Stimulated activated memory B cell treated with anti-CD40 and anti-IgM and Interleukin-4, amounts not matched to agents 10 μg/mL and 1 μg/mL and 100 μg/mL, for 72 hours (primary cell): ENCODE data around the gene CMSS1.

Source experiments
- ATAC-seq: fragments of 150-1000 bp; cut with Tn5 transposase; 2 replicates; pipeline ENCODE4 v1.10.0; 2021
- H3K27ac Mint-ChIP-seq: one replicate; pipeline ENCODE4 v1.8.0; 2022; ENCODE audit warnings: mild to moderate bottlenecking, mixed read lengths
- H3K27me3 Mint-ChIP-seq: one replicate; pipeline ENCODE4 v1.8.0; 2022; ENCODE audit warnings: mixed read lengths
- H3K36me3 Mint-ChIP-seq: one replicate; pipeline ENCODE4 v1.8.0; 2022; ENCODE audit warnings: mixed read lengths
- H3K4me1 Mint-ChIP-seq: one replicate; pipeline ENCODE4 v1.8.0; 2022; ENCODE audit warnings: mixed read lengths
- H3K4me3 Mint-ChIP-seq: one replicate; pipeline ENCODE4 v1.8.0; 2022; ENCODE audit warnings: mild to moderate bottlenecking, moderate library complexity, mixed read lengths
- H3K9me3 Mint-ChIP-seq: one replicate; pipeline ENCODE4 v1.8.0; 2022; ENCODE audit warnings: mixed read lengths

The CMSS1 gene

DNA sequence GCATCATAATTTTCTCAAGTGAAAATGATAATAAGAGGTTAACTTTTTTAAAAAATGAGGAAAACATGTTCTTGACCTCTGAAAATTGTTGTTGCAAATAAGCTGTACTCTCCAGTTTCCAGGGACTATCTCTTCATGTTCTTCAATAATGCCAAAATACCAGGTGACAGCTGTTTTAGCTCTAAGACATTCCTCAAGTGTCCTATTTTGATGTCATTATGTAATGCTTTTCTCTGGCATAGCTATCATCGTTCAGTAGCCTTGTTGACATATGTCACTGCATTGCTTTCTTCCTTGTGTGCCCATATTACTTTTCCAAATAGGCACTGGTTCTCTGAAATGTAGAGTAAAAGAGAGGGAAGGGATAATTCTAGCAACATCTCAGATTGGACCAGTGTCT lies 302.4 kb downstream of the CMSS1 start:
- Mint-ChIP-seq H3K9me3 (peaks cover 2% of the 10 kb centered on the region), H3K27me3 (no peaks in the 10 kb centered on the region), H3K36me3 (peaks cover 14% of the 10 kb centered on the region), H3K27ac (no peak overlapping the region), H3K4me3 (no peak overlapping the region), H3K4me1 (no peaks in the 10 kb centered on the region)
- ATAC-seq = no peak

DNA sequence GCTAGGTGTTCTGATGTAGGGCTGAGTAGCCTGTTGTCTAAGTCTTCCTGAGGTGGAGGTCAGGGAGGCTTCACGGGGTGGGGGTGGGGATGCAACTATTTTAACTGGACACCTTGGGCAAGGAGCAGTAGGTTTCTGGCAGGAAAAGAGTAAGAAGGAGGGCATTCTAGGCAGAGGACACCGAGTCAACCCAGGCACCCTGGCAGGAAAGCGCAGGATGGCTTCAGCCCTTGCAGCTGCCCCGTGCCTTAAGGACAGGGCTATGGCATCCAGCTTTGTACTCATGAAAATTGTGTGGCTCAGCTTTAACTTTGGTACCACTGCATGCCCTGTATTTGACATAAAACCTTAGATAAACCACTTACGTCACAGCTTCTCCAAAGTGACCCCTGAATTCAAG lies 303.0 kb downstream of the CMSS1 start:
- Mint-ChIP-seq H3K36me3 (peaks cover 17% of the 10 kb centered on the region), H3K27ac (no peak overlapping the region), H3K4me1 (no peaks in the 10 kb centered on the region), H3K4me3 (no peak overlapping the region), H3K27me3 (no peaks in the 10 kb centered on the region), H3K9me3 (peaks cover 2% of the 10 kb centered on the region)
- no peak for ATAC-seq

GRCh38 chr3:100122321-100122720 lies 304.7 kb downstream of the CMSS1 start:
- Mint-ChIP-seq H3K9me3 (peaks cover 2% of the 10 kb centered on the region), H3K4me3 (no peak overlapping the region), H3K4me1 (no peaks in the 10 kb centered on the region), H3K27ac (no peak overlapping the region), H3K36me3 (peaks cover 17% of the 10 kb centered on the region), H3K27me3 (no peaks in the 10 kb centered on the region)
- no peak for ATAC-seq

DNA sequence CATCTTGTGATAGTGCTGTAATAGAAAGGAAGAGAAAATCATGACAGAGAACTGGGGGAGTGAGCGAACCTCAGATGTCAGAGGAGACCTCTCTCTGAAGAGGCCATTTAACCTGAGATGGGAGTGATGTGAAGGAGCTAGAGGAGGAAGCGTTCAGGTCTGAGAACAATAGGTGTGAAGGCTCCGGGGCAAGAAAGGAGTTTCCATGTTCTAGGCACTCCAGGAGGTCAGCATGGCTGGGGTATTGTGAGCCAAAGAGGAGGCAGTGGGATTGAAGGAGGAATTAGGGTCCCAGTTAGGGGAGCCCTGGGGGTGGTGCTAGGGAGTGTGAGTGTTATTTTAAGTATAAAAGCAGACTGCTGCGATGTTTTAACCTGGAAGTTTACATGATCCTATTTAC lies 305.4 kb downstream of the CMSS1 start:
- Mint-ChIP-seq H3K27ac (no peak overlapping the region), H3K4me3 (no peak overlapping the region), H3K9me3 (peaks cover 2% of the 10 kb centered on the region), H3K4me1 (no peaks in the 10 kb centered on the region), H3K27me3 (no peaks in the 10 kb centered on the region), H3K36me3 (peaks cover 17% of the 10 kb centered on the region)
- no peak for ATAC-seq

GRCh38 chr3:100124201-100124761 lies 306.6 kb downstream of the CMSS1 start:
- ATAC-seq = peak; percentile 61
- Mint-ChIP-seq H3K4me1 (no peaks in the 10 kb centered on the region), H3K9me3 (peaks cover 2% of the 10 kb centered on the region), H3K27ac (no peak overlapping the region), H3K36me3 (peaks cover 15% of the 10 kb centered on the region), H3K27me3 (no peaks in the 10 kb centered on the region), H3K4me3 (no peak overlapping the region)

DNA sequence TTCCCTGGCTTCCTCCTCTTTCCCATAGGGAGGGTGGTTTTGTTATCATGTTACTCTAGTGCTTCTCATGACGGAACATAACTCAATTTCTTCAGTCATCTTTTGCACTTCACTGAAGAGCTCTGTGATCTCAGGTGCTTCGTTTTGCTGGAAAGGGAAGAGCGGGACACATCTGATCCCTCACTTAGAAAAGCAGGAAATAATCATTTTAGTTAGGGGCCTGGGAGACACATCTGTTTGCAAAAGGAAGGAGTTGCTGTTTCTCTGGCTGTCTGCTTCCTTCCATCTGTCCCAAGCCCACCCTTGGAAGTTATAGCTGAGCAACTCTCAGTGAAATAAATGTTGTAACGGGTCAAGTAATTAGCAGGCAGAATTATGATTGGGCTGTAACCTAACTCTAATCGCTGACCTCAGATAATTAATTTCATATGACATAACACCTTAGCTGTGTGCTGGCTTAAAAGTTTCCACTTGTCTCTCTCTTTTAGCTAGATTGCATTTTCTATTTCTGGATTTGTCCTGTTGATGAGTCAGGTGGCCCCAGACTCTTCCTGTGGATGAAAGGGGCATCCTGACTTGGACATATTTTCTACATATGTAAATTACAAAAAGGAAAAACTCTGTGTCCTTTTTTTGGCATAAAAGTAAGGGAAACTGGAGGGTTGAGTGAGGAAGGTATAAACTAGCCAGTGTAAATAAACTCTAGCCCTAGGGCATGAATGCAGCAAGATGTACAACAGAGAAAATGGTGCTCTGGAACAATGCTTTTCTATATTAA lies 307.7 kb downstream of the CMSS1 start:
- H3K36me3 Mint-ChIP-seq = peaks cover 9% of the 10 kb centered on the region
- H3K27me3 Mint-ChIP-seq = no peaks in the 10 kb centered on the region
- H3K4me3 Mint-ChIP-seq = no peak overlapping the region
- no peak for ATAC-seq
- H3K4me1 Mint-ChIP-seq = no peaks in the 10 kb centered on the region
- peaks cover 2% of the 10 kb centered on the region for H3K9me3 Mint-ChIP-seq
- no peak overlapping the region for H3K27ac Mint-ChIP-seq

DNA sequence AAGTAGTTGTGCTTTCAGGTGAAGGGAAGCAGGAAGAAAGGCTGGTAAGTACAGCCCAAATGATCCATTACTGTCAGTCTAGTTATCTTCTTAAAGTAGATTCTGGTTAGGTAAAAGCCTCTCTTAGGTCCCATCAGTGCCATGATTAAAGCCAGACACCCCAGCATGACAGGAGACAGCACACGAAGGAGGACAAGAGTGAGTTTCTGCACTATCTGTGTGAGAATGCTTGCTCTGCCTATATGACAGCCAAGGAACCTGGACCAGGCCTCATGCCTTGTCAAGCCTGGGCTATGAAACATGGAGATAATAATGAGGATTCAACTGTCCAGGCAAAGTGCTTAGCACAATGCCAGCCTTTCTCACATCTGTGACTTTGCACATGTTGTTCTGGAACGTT lies 310.1 kb downstream of the CMSS1 start:
- Mint-ChIP-seq H3K27me3 (no peaks in the 10 kb centered on the region), H3K4me3 (no peak overlapping the region), H3K27ac (no peak overlapping the region), H3K4me1 (no peaks in the 10 kb centered on the region), H3K9me3 (no peaks in the 10 kb centered on the region), H3K36me3 (peaks cover 7% of the 10 kb centered on the region)
- no peak for ATAC-seq

- Mint-ChIP-seq H3K4me1 (no peaks in the 10 kb centered on the region), H3K27me3 (no peaks in the 10 kb centered on the region), H3K9me3 (no peaks in the 10 kb centered on the region), H3K36me3 (peaks cover 7% of the 10 kb centered on the region), H3K4me3 (no peak overlapping the region), H3K27ac (no peak overlapping the region)
- no peak for ATAC-seq
Measured at GRCh38 chr3:100128565-100128964, 310.9 kb downstream of the CMSS1 start.

DNA sequence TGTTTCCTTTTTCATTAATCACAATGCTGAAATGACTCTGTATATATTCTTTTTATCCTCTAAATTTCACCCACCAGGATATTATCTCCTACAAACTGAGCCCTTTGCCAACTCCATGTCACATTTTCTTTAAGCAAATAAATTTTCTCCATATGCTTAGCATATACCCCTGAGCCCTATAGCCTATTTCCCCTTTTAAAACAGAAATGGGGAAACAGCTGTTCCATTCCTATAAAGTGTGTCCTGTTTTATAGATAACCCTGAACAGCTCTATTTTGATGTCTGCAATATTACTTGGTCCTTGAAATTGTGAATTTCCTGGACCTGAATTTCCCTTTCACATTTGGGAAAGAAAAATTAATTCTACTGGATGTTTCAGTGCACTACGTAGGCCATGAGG lies 312.3 kb downstream of the CMSS1 start:
- no peaks in the 10 kb centered on the region for H3K27me3 Mint-ChIP-seq

DNA sequence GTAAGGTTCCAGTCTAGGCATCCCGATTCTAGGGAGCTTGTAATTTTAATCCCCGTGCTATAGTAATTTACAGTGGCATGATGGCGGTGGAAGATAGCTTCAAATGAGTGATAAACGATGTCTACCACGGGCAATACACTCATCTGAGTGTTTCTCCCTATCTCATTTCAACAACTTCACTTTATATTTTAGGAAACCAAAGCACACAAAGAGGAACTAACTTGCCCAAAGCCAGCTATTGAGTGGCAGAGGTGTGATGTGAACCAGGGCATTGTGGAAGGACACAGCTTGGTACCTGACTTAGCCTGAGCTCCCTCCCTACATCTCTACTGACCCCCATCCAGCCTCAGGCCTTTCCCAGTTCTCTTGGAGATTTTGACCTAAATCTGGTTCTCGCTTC lies 313.6 kb downstream of the CMSS1 start:
- H3K4me1 Mint-ChIP-seq = no peaks in the 10 kb centered on the region
- no peak overlapping the region for H3K4me3 Mint-ChIP-seq
- ATAC-seq = no peak
- H3K27me3 Mint-ChIP-seq = no peaks in the 10 kb centered on the region
- H3K9me3 Mint-ChIP-seq = no peaks in the 10 kb centered on the region
- no peak overlapping the region for H3K27ac Mint-ChIP-seq
- H3K36me3 Mint-ChIP-seq = peaks cover 5% of the 10 kb centered on the region

More for the DNA sequence above, 312.3 kb downstream of the CMSS1 start:
- H3K4me1 Mint-ChIP-seq = no peaks in the 10 kb centered on the region
- H3K4me3 Mint-ChIP-seq = no peak overlapping the region
- no peaks in the 10 kb centered on the region for H3K9me3 Mint-ChIP-seq
- no peak for ATAC-seq
- peaks cover 4% of the 10 kb centered on the region for H3K36me3 Mint-ChIP-seq
- H3K27ac Mint-ChIP-seq = no peak overlapping the region

- Mint-ChIP-seq H3K27ac (no peak overlapping the region), H3K9me3 (no peaks in the 10 kb centered on the region), H3K27me3 (no peaks in the 10 kb centered on the region), H3K4me3 (no peak overlapping the region), H3K36me3 (peaks cover 39% of the 10 kb centered on the region), H3K4me1 (no peaks in the 10 kb centered on the region)
- ATAC-seq = no peak
Measured at GRCh38 chr3:100136921-100137320, 319.3 kb downstream of the CMSS1 start.

DNA sequence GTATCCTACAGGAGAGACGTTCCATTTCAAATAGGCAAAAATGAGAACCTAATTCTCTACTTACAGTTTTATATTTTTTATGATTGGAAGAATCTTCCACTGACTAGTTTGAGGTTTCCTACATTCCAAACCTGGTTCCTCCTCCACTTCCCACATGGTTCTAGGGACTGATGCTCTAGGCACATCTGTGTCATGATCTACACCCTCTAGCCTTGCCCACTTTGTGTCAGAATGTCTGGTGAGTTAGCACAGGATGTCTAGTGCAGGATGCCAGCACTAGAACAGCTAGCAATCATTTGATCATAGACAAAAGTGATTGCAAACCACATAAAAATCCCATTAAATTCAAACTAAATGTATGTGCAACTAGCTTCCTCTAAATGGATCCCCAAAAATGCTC lies 323.3 kb downstream of the CMSS1 start:
- H3K4me1 Mint-ChIP-seq = peaks cover 11% of the 10 kb centered on the region
- no peak overlapping the region for H3K4me3 Mint-ChIP-seq
- H3K27me3 Mint-ChIP-seq = no peaks in the 10 kb centered on the region
- no peak for ATAC-seq
- H3K27ac Mint-ChIP-seq = no peak overlapping the region
- H3K9me3 Mint-ChIP-seq = peaks cover 15% of the 10 kb centered on the region
- H3K36me3 Mint-ChIP-seq = peaks cover 58% of the 10 kb centered on the region

- no peak for ATAC-seq
- no peak overlapping the region for H3K4me3 Mint-ChIP-seq
- H3K9me3 Mint-ChIP-seq = peaks cover 15% of the 10 kb centered on the region
- no peaks in the 10 kb centered on the region for H3K27me3 Mint-ChIP-seq
- H3K36me3 Mint-ChIP-seq = peaks cover 52% of the 10 kb centered on the region
- H3K27ac Mint-ChIP-seq = no peak overlapping the region
- peaks cover 11% of the 10 kb centered on the region for H3K4me1 Mint-ChIP-seq
Measured at GRCh38 chr3:100141586-100141985, 323.9 kb downstream of the CMSS1 start.

- H3K4me1 Mint-ChIP-seq = peaks cover 11% of the 10 kb centered on the region
- no peak overlapping the region for H3K27ac Mint-ChIP-seq
- peaks cover 15% of the 10 kb centered on the region for H3K9me3 Mint-ChIP-seq
- peak; percentile 54 for ATAC-seq
- no peaks in the 10 kb centered on the region for H3K27me3 Mint-ChIP-seq
- no peak overlapping the region for H3K4me3 Mint-ChIP-seq
- peaks cover 46% of the 10 kb centered on the region for H3K36me3 Mint-ChIP-seq
Measured at GRCh38 chr3:100144255-100144866, 326.7 kb downstream of the CMSS1 start.

GRCh38 chr3:100149130-100149529 lies 331.5 kb downstream of the CMSS1 start:
- Mint-ChIP-seq H3K27ac (no peak overlapping the region), H3K9me3 (peaks cover 1% of the 10 kb centered on the region), H3K4me3 (no peak overlapping the region), H3K27me3 (no peaks in the 10 kb centered on the region), H3K36me3 (peaks cover 60% of the 10 kb centered on the region), H3K4me1 (peaks cover 6% of the 10 kb centered on the region)
- no peak for ATAC-seq
